ENCODE measurements around the gene SPRING1. TPM values are rescaled to one million over a fixed set of nuclear protein-coding genes. Genes with fewer than 3 reads are reported as not detected.
A peak's percentile ranks its signal among the peaks of the same experiment; 100 is the strongest.
"Not testable (repeated sequence)": the region's sequence is repeated elsewhere in the genome, so short reads cannot be mapped to it uniquely, and the experiment has no call there.

SPRING1 gene
- total RNA-seq, 1 experiment from 2014 or later, result 33.6 TPM

- not testable (repeated sequence) for DNase-seq (ENCODE audit: low read depth)
These were observed 4.9 kb upstream of the SPRING1 start for GRCh38 chr12:116742787-116743186.

- no peak for DNase-seq (ENCODE audit: low read depth)
These were observed 1.6 kb upstream of the SPRING1 start for GRCh38 chr12:116739381-116739887.

GRCh38 chr12:116736962-116737773 is 701 bp downstream of the SPRING1 start:
- no peak for DNase-seq (ENCODE audit: low read depth)

GRCh38 chr12:116735951-116736599 is 1.8 kb downstream of the SPRING1 start:
- DNase-seq (ENCODE audit: low read depth), result no peak

DNA sequence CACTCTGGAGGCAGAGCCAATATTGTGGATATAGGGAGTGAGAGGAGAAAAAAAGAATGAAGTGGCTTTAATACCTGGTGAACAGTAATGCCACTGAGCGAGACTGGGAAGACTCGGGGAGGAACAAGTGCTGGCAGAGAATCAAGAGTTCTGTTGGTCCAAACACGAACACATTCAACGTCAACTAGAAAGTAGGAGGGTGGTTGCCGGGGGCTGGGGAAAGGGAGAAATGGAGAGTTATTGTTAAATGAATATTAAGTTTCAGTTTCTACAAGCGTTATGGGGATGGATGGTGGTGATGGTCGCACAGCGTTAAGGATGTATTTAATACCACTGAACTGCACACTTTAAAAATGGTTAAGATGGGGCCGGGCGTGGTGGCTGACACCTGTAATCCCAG is 2.8 kb downstream of the SPRING1 start:
- no peak for DNase-seq (ENCODE audit: low read depth)

GRCh38 chr12:116734156-116734768 is 3.6 kb downstream of the SPRING1 start:
- no peak for DNase-seq (ENCODE audit: low read depth)

DNA sequence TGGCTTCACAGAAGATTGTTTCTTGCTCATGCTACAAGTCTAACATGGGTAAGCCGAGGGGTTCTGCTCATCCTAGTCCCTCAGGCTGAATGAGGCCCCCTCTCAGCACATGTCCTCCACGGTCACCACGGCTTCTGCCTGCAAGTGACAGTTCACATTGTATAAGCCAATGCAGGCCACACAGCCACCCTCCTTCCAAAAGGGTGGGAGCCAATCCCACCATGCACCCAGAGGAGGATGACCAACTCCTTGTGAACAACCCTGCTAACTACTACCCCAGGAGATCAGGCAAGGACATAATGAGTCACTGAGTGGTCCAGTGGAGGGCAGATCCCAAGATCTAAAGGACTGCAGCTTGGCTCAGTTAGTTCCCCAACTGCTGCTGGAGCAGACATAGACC is 6.1 kb downstream of the SPRING1 start:
- no peak for DNase-seq (ENCODE audit: low read depth)

GRCh38 chr12:116727891-116728290 is 10.0 kb downstream of the SPRING1 start:
- no peak for DNase-seq (ENCODE audit: low read depth)

GRCh38 chr12:116727261-116727660 is 10.6 kb downstream of the SPRING1 start:
- no peak for DNase-seq (ENCODE audit: low read depth)

DNA sequence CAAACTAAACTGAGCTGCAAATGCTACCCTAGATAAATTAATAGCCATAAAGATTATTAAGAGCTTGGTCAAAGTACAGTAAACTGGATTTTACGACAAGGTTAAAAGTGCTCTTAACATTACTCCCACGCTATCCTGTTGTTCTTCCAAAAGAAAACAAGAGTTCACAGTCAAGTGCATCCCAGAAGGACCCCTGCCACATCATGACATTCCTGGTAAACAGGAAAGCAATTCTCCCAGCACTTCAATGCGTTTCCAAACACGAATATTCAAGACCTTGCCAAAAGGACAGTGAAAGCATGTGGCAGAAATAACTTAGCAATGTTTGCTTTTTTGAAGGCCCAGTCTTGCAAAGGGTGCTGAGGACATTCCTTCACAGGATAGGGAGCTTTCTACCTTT is 11.2 kb downstream of the SPRING1 start:
- DNase-seq (ENCODE audit: low read depth), result no peak

GRCh38 chr12:116722245-116722644 is 15.6 kb downstream of the SPRING1 start:
- no peak for DNase-seq (ENCODE audit: low read depth)

DNA sequence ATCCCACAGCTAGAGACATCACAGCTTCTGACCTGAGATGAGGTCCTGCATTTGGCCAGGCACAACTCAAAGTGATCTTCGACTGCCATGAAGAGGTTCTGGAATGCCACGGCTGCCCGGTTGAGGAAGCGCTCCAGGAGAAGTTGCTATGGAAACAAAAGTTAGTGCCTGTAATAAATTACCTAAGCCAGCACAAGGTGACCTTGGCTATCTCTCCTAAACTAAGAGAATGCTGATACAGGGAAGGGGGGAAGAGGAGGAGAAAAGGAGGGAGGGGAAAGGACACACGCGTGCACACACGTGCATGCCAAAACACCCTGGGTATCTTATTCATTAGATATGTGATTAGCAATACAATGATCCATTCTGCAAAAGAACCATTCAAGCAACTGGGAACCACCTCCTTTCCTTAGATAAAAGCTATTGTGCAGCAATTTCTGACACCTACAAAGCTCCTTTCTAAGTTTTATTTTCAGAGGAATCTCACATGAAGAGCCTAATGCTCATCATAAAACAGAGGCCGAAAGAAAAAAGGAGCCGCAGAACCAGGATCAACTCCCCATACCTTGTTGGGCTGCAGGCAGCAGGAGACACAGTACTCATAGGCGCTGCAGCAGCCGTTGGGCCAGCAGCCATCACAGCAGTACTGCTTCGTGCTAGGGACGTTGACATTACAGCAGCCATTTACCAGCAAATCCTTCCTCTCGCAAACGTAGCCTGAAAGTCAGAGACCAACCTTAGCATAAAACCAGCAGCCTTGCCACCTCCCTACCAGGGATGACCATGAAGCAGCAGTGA is 17.9 kb downstream of the SPRING1 start:
- DNase-seq (ENCODE audit: low read depth), result no peak

GRCh38 chr12:116718655-116719454 is 19.0 kb downstream of the SPRING1 start:
- DNase-seq (ENCODE audit: low read depth), result no peak

- no peak for DNase-seq (ENCODE audit: low read depth)
These were observed 20.1 kb downstream of the SPRING1 start for GRCh38 chr12:116717466-116718437.

DNA sequence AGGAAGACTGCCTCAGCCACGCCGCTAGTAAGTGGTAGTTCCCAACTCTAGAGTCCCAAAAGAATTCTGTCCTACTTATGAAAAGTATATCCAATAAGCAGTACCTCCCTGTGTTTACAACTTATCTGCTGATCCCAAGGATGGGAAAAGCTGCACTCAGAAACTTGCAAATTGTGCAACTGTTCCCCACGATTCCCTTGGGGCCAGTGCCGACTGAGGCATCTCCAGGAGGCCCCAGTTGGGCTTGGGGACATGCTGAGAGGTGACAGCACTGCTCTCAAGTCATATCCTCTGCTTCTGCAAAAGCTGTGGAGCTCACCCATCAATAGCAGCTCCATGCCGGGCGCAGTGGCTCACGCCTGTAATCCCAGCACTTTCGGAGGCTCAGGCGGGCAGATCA is 23.7 kb downstream of the SPRING1 start:
- peak; percentile 12 for DNase-seq (ENCODE audit: low read depth)

GRCh38 chr12:116713527-116713926 is 24.3 kb downstream of the SPRING1 start:
- DNase-seq (ENCODE audit: low read depth), result no peak

DNA sequence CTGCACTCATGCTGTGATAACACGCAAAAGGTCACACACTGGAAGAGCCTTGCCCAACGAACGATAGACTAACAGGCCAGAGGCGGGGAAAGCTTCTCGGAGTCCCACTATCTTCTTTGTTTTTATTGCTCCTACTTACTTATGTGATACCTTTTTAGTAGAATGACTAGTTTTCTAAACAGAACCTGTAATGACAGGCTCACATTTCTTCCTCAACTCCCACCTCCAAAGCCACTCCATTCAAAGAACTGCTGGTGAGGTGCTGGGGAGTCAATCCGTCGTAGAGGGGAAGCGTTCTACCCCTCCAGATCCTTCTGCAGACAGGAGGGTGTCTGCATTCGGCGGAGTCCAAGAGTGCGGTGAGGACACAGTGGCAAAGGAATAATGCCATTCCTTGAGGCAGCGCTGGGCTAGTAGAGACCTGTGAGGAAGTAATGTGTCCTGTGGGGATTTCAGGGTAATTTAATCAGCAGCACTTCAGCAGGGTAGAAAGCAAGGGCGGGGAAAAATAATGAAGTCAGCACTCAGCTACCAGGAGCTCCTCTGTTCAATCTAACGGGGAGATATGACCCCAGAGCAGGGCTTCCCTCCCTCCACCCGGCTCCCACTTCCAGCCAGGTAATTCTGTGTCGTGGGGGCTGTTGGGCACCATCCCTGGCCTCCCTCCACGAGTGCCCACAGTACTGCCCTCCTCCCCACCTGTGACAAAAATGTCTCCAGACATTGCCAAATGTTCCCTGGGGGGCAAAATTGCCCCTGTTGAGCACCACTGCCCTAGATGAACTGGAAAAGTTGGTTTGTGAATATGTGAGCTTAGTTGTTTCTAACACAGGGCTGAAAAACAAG is 25.2 kb downstream of the SPRING1 start:
- DNase-seq (ENCODE audit: low read depth), result no peak

- peak; percentile 15 for DNase-seq (ENCODE audit: low read depth)
These were observed 27.3 kb downstream of the SPRING1 start for GRCh38 chr12:116710370-116711150.

Data from LHCN-M2 (cell line).